ENCODE data around the gene DYNLRB1.

- no peak for TF ChIP-seq CTCF (conservative IDR thresholded peaks at IDR 0.05)
- TF ChIP-seq ZFX (IDR thresholded peaks at IDR 0.05), result no peak
Measured at GRCh38 chr20:34500823-34501222, 15.4 kb upstream of the DYNLRB1 start.

All from C4-2B (cell line).